ENCODE data around the gene AP1S3.

DNA sequence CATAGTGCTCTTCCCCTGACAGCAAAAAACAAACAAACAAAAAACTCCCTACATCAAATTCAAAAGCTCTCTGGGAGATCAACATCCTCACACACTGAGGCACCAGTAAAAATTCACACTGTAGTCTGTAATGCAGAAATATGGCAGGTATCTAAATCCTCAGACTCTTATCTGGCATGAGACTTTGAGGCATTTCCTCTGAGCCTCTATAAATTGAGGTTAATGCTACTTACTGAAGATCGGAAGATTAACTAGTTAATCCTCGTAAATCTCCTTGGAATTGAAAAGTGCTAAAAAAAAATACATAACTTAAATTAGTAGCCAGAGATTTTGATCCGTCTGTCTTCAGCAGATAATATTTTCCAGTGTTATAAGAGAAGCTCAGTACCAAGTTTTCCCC lies 65.0 kb downstream of the AP1S3 start:
- no peak for TF ChIP-seq POLR2A (IDR thresholded peaks at IDR 0.05; ENCODE audit: low read length)
- TF ChIP-seq GATA1 (IDR thresholded peaks at IDR 0.05; ENCODE audit: low read depth, low read length) = no peak
